ENCODE data around the gene ANKRD24.

DNA sequence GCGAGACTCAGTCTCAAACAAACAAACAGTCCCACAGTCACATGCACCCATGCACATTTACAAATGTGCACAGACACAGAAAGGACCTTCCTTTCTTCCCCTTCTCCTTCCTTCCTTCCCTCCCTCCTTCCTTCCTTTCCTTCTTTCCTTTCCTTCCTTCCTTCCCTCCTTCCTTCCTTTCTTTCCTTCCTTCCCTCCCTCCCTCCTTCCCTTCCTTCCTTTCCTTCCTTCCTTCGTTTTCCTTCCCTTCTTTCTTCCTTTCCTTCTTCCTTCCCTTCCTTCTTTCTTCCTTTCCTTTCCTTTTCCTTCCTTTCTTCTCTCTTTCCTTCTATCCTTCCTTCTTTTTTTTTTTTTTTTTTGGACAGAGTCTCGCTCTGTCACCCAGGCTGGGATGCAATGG is 30.6 kb downstream of the ANKRD24 start:
- TF ChIP-seq, protein P1, sequence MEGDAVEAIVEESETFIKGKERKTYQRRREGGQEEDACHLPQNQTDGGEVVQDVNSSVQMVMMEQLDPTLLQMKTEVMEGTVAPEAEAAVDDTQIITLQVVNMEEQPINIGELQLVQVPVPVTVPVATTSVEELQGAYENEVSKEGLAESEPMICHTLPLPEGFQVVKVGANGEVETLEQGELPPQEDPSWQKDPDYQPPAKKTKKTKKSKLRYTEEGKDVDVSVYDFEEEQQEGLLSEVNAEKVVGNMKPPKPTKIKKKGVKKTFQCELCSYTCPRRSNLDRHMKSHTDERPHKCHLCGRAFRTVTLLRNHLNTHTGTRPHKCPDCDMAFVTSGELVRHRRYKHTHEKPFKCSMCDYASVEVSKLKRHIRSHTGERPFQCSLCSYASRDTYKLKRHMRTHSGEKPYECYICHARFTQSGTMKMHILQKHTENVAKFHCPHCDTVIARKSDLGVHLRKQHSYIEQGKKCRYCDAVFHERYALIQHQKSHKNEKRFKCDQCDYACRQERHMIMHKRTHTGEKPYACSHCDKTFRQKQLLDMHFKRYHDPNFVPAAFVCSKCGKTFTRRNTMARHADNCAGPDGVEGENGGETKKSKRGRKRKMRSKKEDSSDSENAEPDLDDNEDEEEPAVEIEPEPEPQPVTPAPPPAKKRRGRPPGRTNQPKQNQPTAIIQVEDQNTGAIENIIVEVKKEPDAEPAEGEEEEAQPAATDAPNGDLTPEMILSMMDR (conservative IDR thresholded peaks at IDR 0.05; ENCODE audit: low read depth in 2 of 2) = no peak
- no peak for TF ChIP-seq EZH2 (IDR thresholded peaks at IDR 0.05; ENCODE audit: low read depth, unreplicated experiment)
